ENCODE results near the gene FOXL2. TPM values are rescaled to one million over a fixed set of nuclear protein-coding genes. Genes with fewer than 3 reads are reported as not detected.

Gene FOXL2
- total and polyA plus RNA-seq, 11 donors = not detected

DNA sequence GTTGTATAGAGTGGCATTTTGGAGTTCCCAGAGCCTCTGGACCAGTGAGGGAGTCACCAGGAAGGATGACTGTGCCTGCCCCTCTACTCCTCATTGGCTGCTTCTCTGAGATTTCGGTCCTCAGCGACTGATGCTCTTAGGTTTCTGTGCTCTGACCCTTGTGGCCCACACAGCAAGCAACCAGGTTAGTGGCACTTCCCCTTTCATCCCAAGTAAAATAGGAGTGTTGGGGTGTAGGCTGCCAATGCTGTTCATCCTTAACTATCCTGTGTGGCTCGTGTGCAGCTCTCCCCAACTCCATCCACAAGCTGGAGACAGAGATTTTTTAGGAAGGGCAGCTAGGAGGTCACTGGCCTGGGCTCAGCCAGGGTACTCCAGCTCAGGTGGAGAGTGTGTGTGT is 37.9 kb upstream of the FOXL2 start:
- no peak overlapping the region for H3K27ac ChIP-seq
- no peak overlapping the region for H3K4me3 ChIP-seq
- no peaks in the 10 kb centered on the region for H3K4me1 ChIP-seq
- H3K9me3 ChIP-seq = no peaks in the 10 kb centered on the region
- intact Hi-C loops (cut with DNase I) = no loop called here
- TF ChIP-seq CTCF (IDR thresholded peaks at IDR 0.05) (no peak), POLR2A (IDR thresholded peaks at IDR 0.05) (no peak)
- H3K36me3 ChIP-seq = no peaks in the 10 kb centered on the region
- H3K27me3 ChIP-seq = no peaks in the 10 kb centered on the region
- no peak for DNase-seq
- WGBS, 4 donors = 46 to 72% (median 49%) methylated on average over 3 of the region's 3 CpGs
- no peak for ATAC-seq

GRCh38 chr3:138976047-138976446 is 29.1 kb upstream of the FOXL2 start:
- DNase-seq = no peak
- Histone ChIP-seq H3K27ac (no peak overlapping the region), H3K4me3 (no peak overlapping the region), H3K36me3 (no peaks in the 10 kb centered on the region), H3K9me3 (no peaks in the 10 kb centered on the region), H3K4me1 (peaks cover 0 to 6% (median 0%) of the 10 kb centered on the region in 12 donors), H3K27me3 (peaks cover 0 to 11% (median 1%) of the 10 kb centered on the region in 9 donors)
- intact Hi-C loops (cut with DNase I) = no loop called here
- ATAC-seq = no peak
- TF ChIP-seq CTCF (IDR thresholded peaks at IDR 0.05) (no peak), POLR2A (IDR thresholded peaks at IDR 0.05) (no peak)

DNA sequence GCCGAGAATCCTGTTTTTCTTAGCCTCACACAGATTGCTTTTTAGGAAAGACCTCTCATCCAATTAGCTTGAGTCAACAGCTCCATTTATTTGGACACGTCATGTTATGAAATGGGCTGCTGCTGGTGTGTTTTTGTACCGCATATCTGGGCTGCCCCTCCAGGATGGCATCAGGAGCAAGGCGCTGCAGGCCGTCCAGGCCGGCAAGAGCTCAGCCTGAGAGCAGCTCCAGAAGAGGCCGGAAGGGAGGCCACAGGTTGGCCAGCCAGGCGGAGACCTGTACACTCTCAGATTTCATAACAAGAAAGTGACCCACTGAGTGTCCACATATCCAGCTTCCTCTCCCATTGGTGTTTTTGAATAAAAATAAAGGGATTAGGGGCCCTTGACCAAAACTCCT is 28.4 kb upstream of the FOXL2 start:
- TF ChIP-seq POLR2A (IDR thresholded peaks at IDR 0.05) (no peak), CTCF (IDR thresholded peaks at IDR 0.05) (no peak)
- peaks cover 0 to 18% (median 4%) of the 10 kb centered on the region in 9 donors for H3K27me3 ChIP-seq
- no peak overlapping the region for H3K4me3 ChIP-seq
- H3K4me1 ChIP-seq = peaks cover 0 to 6% (median 0%) of the 10 kb centered on the region in 12 donors
- 89 to 90% (median 90%) methylated on average over 4 to 8 of the region's 8 CpGs for WGBS, 4 donors
- DNase-seq (no peak), ATAC-seq (no peak)
- intact Hi-C loops (cut with DNase I) = no loop called here
- H3K27ac ChIP-seq = no peak overlapping the region
- H3K9me3 ChIP-seq = no peaks in the 10 kb centered on the region
- H3K36me3 ChIP-seq = no peaks in the 10 kb centered on the region

DNA sequence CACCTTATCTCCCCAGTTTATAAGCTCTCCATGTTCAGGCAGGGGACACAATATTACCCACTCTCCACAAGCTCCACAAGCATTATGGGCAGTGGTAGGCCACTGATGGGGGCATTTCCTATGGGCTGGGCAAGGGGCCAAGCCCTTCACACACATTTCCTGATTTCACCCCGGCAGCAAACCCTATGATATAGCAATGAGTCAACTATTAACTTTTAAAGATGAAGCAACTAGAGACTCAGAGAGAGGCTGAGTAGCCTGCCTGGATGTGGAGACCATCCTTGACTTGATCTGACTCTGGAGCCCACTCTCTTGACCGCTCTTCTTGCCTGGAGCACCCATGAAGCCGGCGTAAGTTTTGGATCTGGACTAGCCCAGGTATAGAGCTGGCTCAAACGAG is 27.5 kb upstream of the FOXL2 start:
- no peak overlapping the region for H3K27ac ChIP-seq
- intact Hi-C loops (cut with DNase I) = no loop called here
- DNase-seq = no peak
- H3K36me3 ChIP-seq = no peaks in the 10 kb centered on the region
- H3K4me1 ChIP-seq = peaks cover 0 to 4% (median 0%) of the 10 kb centered on the region in 12 donors
- ATAC-seq = no peak
- H3K9me3 ChIP-seq = no peaks in the 10 kb centered on the region
- TF ChIP-seq CTCF (IDR thresholded peaks at IDR 0.05) (no peak), POLR2A (IDR thresholded peaks at IDR 0.05) (no peak)
- H3K4me3 ChIP-seq = no peak overlapping the region
- H3K27me3 ChIP-seq = peaks cover 0 to 24% (median 4%) of the 10 kb centered on the region in 9 donors
- WGBS, 4 donors = 76 to 84% (median 80%) methylated on average over 5 of the region's 5 CpGs

Measured in heart left ventricle (tissue), 16 donors.